ENCODE measurements around the gene YEATS4. TPM values are rescaled to one million over a fixed set of nuclear protein-coding genes. Genes with fewer than 3 reads are reported as not detected.

YEATS4 gene
- total and polyA plus RNA-seq, 2 experiments from 2014 or later = 17.2 to 60.4 TPM

GRCh38 chr12:69354172-69354555 is 5.4 kb upstream of the YEATS4 start:
- TF ChIP-seq EZH2phosphoT487 (IDR thresholded peaks at IDR 0.05; ENCODE audit: insufficient read depth, low read depth) (no peak), EZH2 (IDR thresholded peaks at IDR 0.05; ENCODE audit: insufficient read depth, poor library complexity, severe bottlenecking) (no peak)
- H3K27me3 ChIP-seq (replicated peaks; ENCODE audit: insufficient read depth) = peaks cover 17% of the 10 kb centered on the region
- no peak overlapping the region for H3K9ac ChIP-seq
- no peaks in the 10 kb centered on the region for H3K79me2 ChIP-seq (ENCODE audit: insufficient read depth)
- WGBS, 2 experiments (ENCODE audit: low coverage in 1 of 2, low lambda C conversion rate in 2 of 2, missing lambda C conversion rate in 2 of 2) = 12 to 21% methylated on average over 1 of the region's 1 CpG
- no peaks in the 10 kb centered on the region for H3K9me3 ChIP-seq (ENCODE audit: low read depth)
- no peaks in the 10 kb centered on the region for H3K9me2 ChIP-seq (ENCODE audit: insufficient read depth)
- H3F3A ChIP-seq (ENCODE audit: insufficient read depth) = peaks cover 4% of the 10 kb centered on the region
- H3K4me3 ChIP-seq = no peak overlapping the region
- H3K4me1 ChIP-seq (ENCODE audit: insufficient read depth) = no peaks in the 10 kb centered on the region
- no peaks in the 10 kb centered on the region for H3K36me3 ChIP-seq (ENCODE audit: low read depth)
- H2AFZ ChIP-seq = no peak overlapping the region
- no peak for DNase-seq
- H3K27ac ChIP-seq = no peak overlapping the region
- in situ Hi-C loops (cut with MboI) = no loop called here
- no peak overlapping the region for H3K4me2 ChIP-seq (ENCODE audit: unreplicated experiment)
- H4K20me1 ChIP-seq (ENCODE audit: insufficient read depth) = no peaks in the 10 kb centered on the region

- H3K27me3 ChIP-seq (replicated peaks; ENCODE audit: insufficient read depth) = peaks cover 13% of the 10 kb centered on the region
- no peaks in the 10 kb centered on the region for H3K36me3 ChIP-seq (ENCODE audit: low read depth)
- no peaks in the 10 kb centered on the region for H4K20me1 ChIP-seq (ENCODE audit: insufficient read depth)
- H3K9me2 ChIP-seq (ENCODE audit: insufficient read depth) = no peaks in the 10 kb centered on the region
- TF ChIP-seq EZH2 (IDR thresholded peaks at IDR 0.05; ENCODE audit: insufficient read depth, poor library complexity, severe bottlenecking) (no peak), EZH2phosphoT487 (IDR thresholded peaks at IDR 0.05; ENCODE audit: insufficient read depth, low read depth) (no peak)
- H3K9me3 ChIP-seq (ENCODE audit: low read depth) = no peaks in the 10 kb centered on the region
- H3K9ac ChIP-seq = no peak overlapping the region
- no peak overlapping the region for H3K4me2 ChIP-seq (ENCODE audit: unreplicated experiment)
- H2AFZ ChIP-seq = peak overlapping the region; percentile 62; the same call in 1 of the 2 replicates
- peaks cover 6% of the 10 kb centered on the region for H3F3A ChIP-seq (ENCODE audit: insufficient read depth)
- DNase-seq = no peak
- H3K27ac ChIP-seq = no peak overlapping the region
- no peak overlapping the region for H3K4me3 ChIP-seq
- no peaks in the 10 kb centered on the region for H3K4me1 ChIP-seq (ENCODE audit: insufficient read depth)
- H3K79me2 ChIP-seq (ENCODE audit: insufficient read depth) = no peaks in the 10 kb centered on the region
- in situ Hi-C loops (cut with MboI) = no loop called here
- 78 to 96% methylated on average over 1 of the region's 1 CpG for WGBS, 2 experiments (ENCODE audit: low coverage in 1 of 2, low lambda C conversion rate in 2 of 2, missing lambda C conversion rate in 2 of 2)
These were observed 4.9 kb upstream of the YEATS4 start for GRCh38 chr12:69354556-69355187.

- H3K4me1 ChIP-seq (ENCODE audit: insufficient read depth) = no peaks in the 10 kb centered on the region
- no peak overlapping the region for H3K4me2 ChIP-seq (ENCODE audit: unreplicated experiment)
- H3K36me3 ChIP-seq (ENCODE audit: low read depth) = no peaks in the 10 kb centered on the region
- in situ Hi-C loops (cut with MboI) = no loop called here
- 0 out of 2 replicates have a peak, but pooled peaks cover 6% of the 10 kb centered on the region for H3K27me3 ChIP-seq (replicated peaks; ENCODE audit: insufficient read depth)
- WGBS, 2 experiments (ENCODE audit: low coverage in 1 of 2, low lambda C conversion rate in 2 of 2, missing lambda C conversion rate in 2 of 2) = 81 to 92% methylated on average over 2 of the region's 2 CpGs
- TF ChIP-seq EZH2phosphoT487 (IDR thresholded peaks at IDR 0.05; ENCODE audit: insufficient read depth, low read depth) = no peak
- TF ChIP-seq EZH2 (IDR thresholded peaks at IDR 0.05; ENCODE audit: insufficient read depth, poor library complexity, severe bottlenecking) = no peak
- no peak overlapping the region for H2AFZ ChIP-seq
- H3K4me3 ChIP-seq = no peak overlapping the region
- H3F3A ChIP-seq (ENCODE audit: insufficient read depth) = peaks cover 6% of the 10 kb centered on the region
- H3K9ac ChIP-seq = no peak overlapping the region
- no peak overlapping the region for H3K27ac ChIP-seq
- H3K9me2 ChIP-seq (ENCODE audit: insufficient read depth) = no peaks in the 10 kb centered on the region
- no peaks in the 10 kb centered on the region for H3K9me3 ChIP-seq (ENCODE audit: low read depth)
- peaks cover 3% of the 10 kb centered on the region for H3K79me2 ChIP-seq (ENCODE audit: insufficient read depth)
- H4K20me1 ChIP-seq (ENCODE audit: insufficient read depth) = no peaks in the 10 kb centered on the region
- no peak for DNase-seq
These were observed 4.0 kb upstream of the YEATS4 start for GRCh38 chr12:69355363-69356028.

GRCh38 chr12:69360348-69360672 is 767 bp downstream of the YEATS4 start:
- DNase-seq = no peak

More at GRCh38 chr12:69360348-69360672, 767 bp downstream of the YEATS4 start:
- Histone ChIP-seq H3K9me2 (ENCODE audit: insufficient read depth) (no peaks in the 10 kb centered on the region), H2AFZ (peak overlapping the region; percentile 96), H3K4me2 (ENCODE audit: unreplicated experiment) (peak overlapping the region; percentile 80), H3K4me3 (peak overlapping the region; percentile 86), H3K27me3 (replicated peaks; ENCODE audit: insufficient read depth) (no peaks in the 10 kb centered on the region), H3K27ac (peak overlapping the region; percentile 68), H4K20me1 (ENCODE audit: insufficient read depth) (no peaks in the 10 kb centered on the region), H3F3A (ENCODE audit: insufficient read depth) (peaks cover 6% of the 10 kb centered on the region), H3K79me2 (ENCODE audit: insufficient read depth) (peaks cover 22% of the 10 kb centered on the region), H3K4me1 (ENCODE audit: insufficient read depth) (no peaks in the 10 kb centered on the region), H3K9me3 (ENCODE audit: low read depth) (no peaks in the 10 kb centered on the region), H3K36me3 (ENCODE audit: low read depth) (peaks cover 3% of the 10 kb centered on the region; the same call in 1 of the 2 replicates), H3K9ac (peak overlapping the region; percentile 82)
- in situ Hi-C loops (cut with MboI) = no loop called here
- 6 to 7% methylated on average over 10 of the region's 10 CpGs for WGBS, 2 experiments (ENCODE audit: low coverage in 1 of 2, low lambda C conversion rate in 2 of 2, missing lambda C conversion rate in 2 of 2)
- no peak for TF ChIP-seq EZH2 (IDR thresholded peaks at IDR 0.05; ENCODE audit: insufficient read depth, poor library complexity, severe bottlenecking)
- no peak for TF ChIP-seq EZH2phosphoT487 (IDR thresholded peaks at IDR 0.05; ENCODE audit: insufficient read depth, low read depth)
